ENCODE measurements around the gene CHMP4B. TPM values are rescaled to one million over a fixed set of nuclear protein-coding genes. Genes with fewer than 3 reads are reported as not detected.

The CHMP4B gene
- total RNA-seq, 2 experiments from 2014 or later = 105 to 108 TPM

DNA sequence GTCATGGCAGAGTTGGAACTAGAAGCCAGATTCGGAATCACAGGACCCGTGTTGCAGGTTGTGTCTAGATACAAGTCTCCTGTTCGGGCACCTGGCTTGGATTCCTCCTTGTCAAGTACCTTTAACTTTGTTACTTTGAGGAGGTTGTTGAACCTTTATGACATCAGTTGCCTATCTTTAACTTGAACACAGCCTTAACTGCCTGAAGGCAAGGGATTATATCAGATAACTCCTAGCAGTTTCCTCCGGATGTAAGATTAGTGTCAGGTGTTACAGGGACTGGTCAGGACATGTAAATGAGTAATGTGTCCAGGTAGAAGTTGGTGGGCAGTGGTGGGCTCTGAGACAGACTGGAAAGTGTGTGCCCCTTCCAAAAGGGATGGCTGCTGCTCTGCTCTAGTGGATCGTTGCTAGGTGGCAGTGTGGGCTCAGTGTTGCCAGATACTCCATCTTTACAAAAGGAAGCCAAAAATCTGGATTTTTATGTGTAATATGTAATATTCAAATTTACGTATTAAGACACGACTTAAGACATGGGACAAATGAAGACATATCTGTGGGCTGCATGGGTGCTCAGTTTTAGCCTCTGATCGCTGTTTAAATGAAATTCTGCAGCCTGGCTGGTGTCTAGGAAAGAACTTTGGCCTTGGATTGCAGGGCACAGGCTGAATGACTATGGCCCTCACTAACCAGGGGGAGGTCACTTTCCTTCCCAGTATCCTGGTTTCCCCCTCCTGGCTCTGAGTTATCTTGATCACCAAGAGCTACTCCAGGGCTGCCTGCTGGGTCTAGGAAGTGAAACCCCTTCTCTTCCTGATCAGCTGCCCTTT is 27.1 kb downstream of the CHMP4B start:
- H3K4me3 Mint-ChIP-seq = no peak overlapping the region
- POLR2A ChIA-PET = no interaction called here
- H3K4me1 Mint-ChIP-seq = peaks cover 72% of the 10 kb centered on the region
- H3K27ac Mint-ChIP-seq = peak overlapping the region; percentile 79
- H3K9me3 Mint-ChIP-seq = no peaks in the 10 kb centered on the region
- DNase-seq = no peak
- peaks cover 28% of the 10 kb centered on the region for H3K36me3 Mint-ChIP-seq (ENCODE audit: low read depth)
- H3K27me3 Mint-ChIP-seq = no peaks in the 10 kb centered on the region
- CTCF ChIA-PET = interaction anchor here (0.9 to 1.6 kb wide), 2 partner anchors 13 kb away, joined by 3 to 4 read pairs; no protein-coding TSS in a partner anchor

DNA sequence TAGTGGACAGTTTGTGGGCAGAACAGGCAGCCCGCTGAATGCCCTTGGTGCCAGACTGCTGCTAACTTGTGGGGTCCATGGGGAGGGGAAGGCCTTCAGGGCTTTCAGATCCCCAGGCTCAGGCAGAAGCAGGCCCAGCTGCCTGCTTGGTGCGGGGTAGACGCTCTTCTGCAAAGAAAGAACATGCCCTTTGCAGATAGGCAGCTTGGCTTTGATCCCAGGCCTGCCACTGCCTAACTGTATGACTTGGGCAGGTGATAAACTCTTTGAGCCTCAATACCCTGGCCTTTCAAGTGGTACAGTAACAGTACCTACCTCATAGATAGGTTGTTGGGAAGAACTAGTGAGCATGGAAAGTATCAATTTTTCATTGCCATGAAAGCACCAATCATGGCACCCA is 28.4 kb downstream of the CHMP4B start:
- no peaks in the 10 kb centered on the region for H3K9me3 Mint-ChIP-seq
- no peak for DNase-seq
- ChIA-PET POLR2A (no interaction called here), CTCF (interaction anchor here (0.5 to 1.6 kb wide), 3 partner anchors 12 to 357 kb away, joined by 3 to 7 read pairs (median 3); no protein-coding TSS in a partner anchor)
- no peaks in the 10 kb centered on the region for H3K27me3 Mint-ChIP-seq
- H3K4me3 Mint-ChIP-seq = no peak overlapping the region
- no peak overlapping the region for H3K27ac Mint-ChIP-seq
- peaks cover 80% of the 10 kb centered on the region for H3K4me1 Mint-ChIP-seq
- H3K36me3 Mint-ChIP-seq (ENCODE audit: low read depth) = peaks cover 21% of the 10 kb centered on the region

DNA sequence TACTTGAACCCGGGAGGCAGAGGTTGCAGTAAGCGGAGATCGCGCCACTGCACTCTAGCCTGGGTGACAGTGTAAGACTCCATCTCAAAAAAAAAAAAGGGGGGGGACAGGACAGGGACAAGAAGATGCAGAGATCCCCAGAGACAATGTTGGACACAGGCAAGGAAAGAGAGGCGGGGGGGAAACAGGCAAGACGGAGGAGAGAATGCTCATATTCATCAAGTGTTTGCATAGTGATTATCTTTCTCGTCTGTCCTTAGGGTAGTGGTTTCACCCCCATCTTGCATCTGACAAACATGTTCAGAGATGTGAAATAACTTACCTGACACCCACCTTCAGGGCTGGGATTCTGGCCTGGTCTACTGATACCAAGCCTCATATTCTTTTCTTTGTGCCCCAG is 29.0 kb downstream of the CHMP4B start:
- H3K36me3 Mint-ChIP-seq (ENCODE audit: low read depth) = peaks cover 19% of the 10 kb centered on the region
- no peak for DNase-seq
- ChIA-PET POLR2A (no interaction called here), CTCF (interaction anchor here (0.6 to 1.6 kb wide), 2 partner anchors 11 to 356 kb away, joined by 3 read pairs; no protein-coding TSS in a partner anchor)
- peaks cover 83% of the 10 kb centered on the region for H3K4me1 Mint-ChIP-seq
- H3K9me3 Mint-ChIP-seq = no peaks in the 10 kb centered on the region
- no peaks in the 10 kb centered on the region for H3K27me3 Mint-ChIP-seq
- no peak overlapping the region for H3K4me3 Mint-ChIP-seq
- H3K27ac Mint-ChIP-seq = no peak overlapping the region

DNA sequence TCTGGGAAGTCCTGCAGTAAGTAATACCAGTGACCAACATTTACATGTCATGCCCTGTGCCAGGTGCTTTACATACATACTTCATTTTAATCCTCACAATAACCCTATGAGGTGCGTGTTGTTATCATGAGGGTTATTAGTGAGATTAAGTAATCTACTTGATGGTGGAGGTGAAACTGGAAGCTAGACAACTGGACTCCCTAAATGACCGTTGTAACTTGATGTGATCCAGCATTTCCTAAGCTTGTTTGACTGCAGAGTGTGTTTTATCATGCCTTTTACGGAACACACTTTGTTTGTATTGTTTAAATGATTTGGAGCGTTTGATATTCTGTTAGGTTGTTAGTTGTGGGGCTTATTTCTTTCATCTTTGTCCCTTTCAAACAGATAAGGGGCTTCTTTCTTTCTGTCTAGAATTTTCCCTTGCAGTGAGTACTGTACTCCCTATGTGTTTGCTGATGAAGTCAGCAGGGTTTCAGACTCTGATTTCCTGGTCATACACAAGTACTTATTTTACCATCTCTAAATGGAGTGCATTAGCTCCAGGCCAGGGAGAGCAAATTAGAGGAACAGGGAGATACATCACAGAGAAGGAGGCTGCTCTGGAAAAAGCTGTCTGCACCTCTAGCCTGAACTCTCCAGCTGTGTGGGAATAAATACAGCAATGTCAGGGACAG is 29.7 kb downstream of the CHMP4B start:
- Mint-ChIP-seq H3K36me3 (ENCODE audit: low read depth) (peaks cover 15% of the 10 kb centered on the region), H3K9me3 (no peaks in the 10 kb centered on the region), H3K4me1 (peaks cover 90% of the 10 kb centered on the region), H3K4me3 (no peak overlapping the region), H3K27ac (no peak overlapping the region), H3K27me3 (no peaks in the 10 kb centered on the region)
- ChIA-PET POLR2A (no interaction called here), CTCF (no interaction called here)
- DNase-seq = no peak

DNA sequence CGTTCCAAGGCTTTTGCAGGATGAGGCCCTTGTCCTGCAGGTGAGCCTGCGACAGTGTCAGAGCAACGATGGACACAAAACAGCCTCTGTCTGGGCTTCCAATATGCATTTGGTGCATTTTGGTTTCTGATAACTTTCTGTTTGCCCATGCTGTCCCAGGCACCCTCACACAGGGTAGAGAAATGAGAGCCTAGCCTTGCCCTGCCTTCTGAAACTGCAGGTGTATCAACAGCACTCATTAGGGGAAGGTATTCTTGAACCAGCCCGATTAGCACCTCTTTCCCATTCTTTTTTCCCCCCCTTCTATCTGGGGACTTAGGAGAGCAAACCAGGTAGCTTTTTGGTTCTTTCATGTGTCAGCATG is 30.3 kb downstream of the CHMP4B start:
- CTCF ChIA-PET = no interaction called here
- peaks cover 90% of the 10 kb centered on the region for H3K4me1 Mint-ChIP-seq
- H3K36me3 Mint-ChIP-seq (ENCODE audit: low read depth) = peaks cover 16% of the 10 kb centered on the region
- DNase-seq = no peak
- H3K27ac Mint-ChIP-seq = peak overlapping the region; percentile 60
- POLR2A ChIA-PET = no interaction called here
- H3K4me3 Mint-ChIP-seq = no peak overlapping the region
- H3K9me3 Mint-ChIP-seq = no peaks in the 10 kb centered on the region
- H3K27me3 Mint-ChIP-seq = no peaks in the 10 kb centered on the region

DNA sequence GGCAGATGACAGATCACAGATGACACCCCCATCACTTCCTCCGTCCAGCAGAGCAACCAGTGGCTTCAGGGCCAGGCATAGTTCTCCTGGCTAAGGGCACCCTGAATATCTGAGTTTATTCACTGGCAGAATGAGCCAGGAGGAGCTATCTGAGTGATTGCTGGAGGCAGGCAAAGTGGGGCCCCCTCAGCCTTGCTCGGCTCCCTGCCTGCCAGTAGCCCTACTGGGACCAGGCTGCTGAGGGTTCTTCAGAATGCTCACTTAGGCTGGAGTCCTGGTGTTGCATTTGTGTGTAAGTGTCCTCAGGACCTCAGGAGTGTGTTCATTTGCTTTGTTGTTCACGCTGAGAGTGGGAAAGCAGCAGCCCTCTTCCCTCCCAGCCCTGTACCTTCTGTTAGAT is 31.2 kb downstream of the CHMP4B start:
- ChIA-PET CTCF (no interaction called here), POLR2A (no interaction called here)
- Mint-ChIP-seq H3K27ac (no peak overlapping the region), H3K27me3 (no peaks in the 10 kb centered on the region), H3K9me3 (no peaks in the 10 kb centered on the region), H3K4me3 (no peak overlapping the region), H3K4me1 (peaks cover 90% of the 10 kb centered on the region), H3K36me3 (ENCODE audit: low read depth) (peaks cover 23% of the 10 kb centered on the region)
- no peak for DNase-seq

DNA sequence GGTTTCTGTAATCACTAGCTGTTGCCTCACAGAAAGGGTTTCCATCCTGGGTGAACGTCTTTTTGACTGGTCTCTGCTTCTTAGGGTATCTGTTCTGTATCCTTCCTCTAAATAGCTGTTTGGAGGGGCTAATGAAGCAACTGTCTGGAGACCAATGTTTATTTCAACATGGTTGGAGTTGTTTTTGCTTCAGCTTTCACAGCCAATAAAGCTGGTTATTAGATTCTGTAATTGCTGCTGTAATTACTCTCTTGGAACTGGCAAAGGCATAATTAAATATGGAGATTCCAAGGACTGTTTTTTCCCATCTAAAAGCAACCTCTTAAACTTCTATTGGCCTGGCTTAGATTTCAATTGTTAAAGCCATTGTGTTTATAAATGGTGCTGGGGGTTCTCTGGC is 31.9 kb downstream of the CHMP4B start:
- Mint-ChIP-seq H3K4me3 (no peak overlapping the region), H3K27me3 (no peaks in the 10 kb centered on the region), H3K36me3 (ENCODE audit: low read depth) (peaks cover 24% of the 10 kb centered on the region), H3K4me1 (peaks cover 88% of the 10 kb centered on the region), H3K27ac (no peak overlapping the region), H3K9me3 (no peaks in the 10 kb centered on the region)
- DNase-seq = no peak
- CTCF ChIA-PET = interaction anchor here (1.1 to 1.2 kb wide), 2 partner anchors 9 to 27 kb away, joined by 3 read pairs; no protein-coding TSS in a partner anchor
- POLR2A ChIA-PET = no interaction called here

DNA sequence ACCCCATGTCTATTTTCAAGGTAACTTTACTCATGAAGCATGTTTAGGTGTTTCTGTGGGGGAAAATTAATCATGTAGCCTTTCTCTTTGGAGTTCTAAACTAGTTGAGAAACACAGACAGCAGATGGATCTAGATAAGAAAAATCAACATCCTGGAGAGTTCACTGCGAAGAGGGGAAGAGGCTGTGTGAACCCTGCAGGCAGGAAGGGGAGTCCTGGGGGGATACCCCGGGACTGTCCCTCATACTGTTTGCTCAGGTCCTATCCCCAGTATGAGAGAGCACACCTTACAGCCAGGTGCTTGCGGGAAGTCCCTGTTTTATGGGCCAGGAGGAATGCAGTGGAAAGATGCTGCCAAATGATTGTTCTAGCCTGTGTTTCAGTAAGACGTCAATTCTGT is 32.7 kb downstream of the CHMP4B start:
- Mint-ChIP-seq H3K9me3 (no peaks in the 10 kb centered on the region), H3K4me1 (peaks cover 88% of the 10 kb centered on the region), H3K27me3 (no peaks in the 10 kb centered on the region), H3K4me3 (no peak overlapping the region), H3K27ac (peak overlapping the region; percentile 51), H3K36me3 (ENCODE audit: low read depth) (peaks cover 30% of the 10 kb centered on the region)
- ChIA-PET POLR2A (no interaction called here), CTCF (interaction anchor here (0.6 to 1.2 kb wide), 3 partner anchors 10 to 34 kb away, joined by 3 read pairs; no protein-coding TSS in a partner anchor)
- peak; percentile 29 for DNase-seq

DNA sequence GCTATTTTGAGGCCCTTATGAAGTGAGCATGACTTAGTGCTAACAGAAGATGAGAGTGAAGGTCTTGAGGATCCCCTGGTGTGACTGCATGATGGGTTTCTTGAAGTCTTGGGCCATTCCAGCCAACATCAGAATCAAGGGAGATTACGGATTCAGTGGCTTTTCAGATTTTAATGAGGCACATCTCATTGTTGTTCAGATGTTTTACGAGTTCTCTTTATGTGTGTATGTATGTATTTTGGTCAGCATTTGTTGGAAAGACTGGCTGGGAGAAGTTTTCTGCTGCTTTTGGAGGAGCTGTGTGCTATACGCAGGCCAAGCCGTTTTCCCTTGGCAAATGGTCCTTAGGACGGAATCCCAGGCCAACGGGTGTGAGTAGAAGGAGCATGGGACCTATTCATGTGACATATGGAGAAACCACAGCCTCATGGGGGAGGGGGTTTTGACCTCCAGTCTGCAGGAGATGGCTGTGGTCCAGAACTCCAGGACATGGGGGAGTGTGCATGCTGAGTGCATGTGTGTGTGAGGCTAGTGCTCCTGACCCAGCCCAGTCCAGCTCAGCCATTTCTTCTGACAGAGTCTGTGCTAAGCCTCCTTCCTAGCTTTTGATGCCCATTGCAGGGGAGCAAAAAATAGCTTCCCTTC is 35.3 kb downstream of the CHMP4B start:
- Mint-ChIP-seq H3K27me3 (no peaks in the 10 kb centered on the region), H3K9me3 (no peaks in the 10 kb centered on the region), H3K4me1 (peaks cover 93% of the 10 kb centered on the region), H3K36me3 (ENCODE audit: low read depth) (peaks cover 52% of the 10 kb centered on the region), H3K27ac (no peak overlapping the region), H3K4me3 (no peak overlapping the region)
- CTCF ChIA-PET = no interaction called here
- POLR2A ChIA-PET = no interaction called here
- DNase-seq = no peak

DNA sequence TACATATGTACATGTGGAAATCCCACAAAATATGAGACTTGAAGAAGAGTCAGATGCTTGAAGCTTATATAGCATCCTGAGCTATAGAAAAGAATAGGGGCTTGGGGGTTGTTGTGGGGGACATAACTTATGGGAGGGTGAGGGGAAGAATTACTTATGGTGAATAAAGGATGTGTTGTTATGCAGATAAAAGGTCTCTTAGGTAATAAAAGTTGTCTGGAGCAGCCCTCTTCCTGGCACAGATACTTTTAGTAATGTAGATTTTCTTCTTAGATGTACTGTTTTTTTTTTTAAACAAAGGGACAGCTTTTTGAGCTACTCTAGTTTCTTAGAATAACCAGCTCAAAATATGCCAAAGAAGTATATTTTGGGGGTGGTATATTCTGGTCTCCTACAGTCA is 35.9 kb downstream of the CHMP4B start:
- Mint-ChIP-seq H3K4me3 (no peak overlapping the region), H3K27ac (peak overlapping the region; percentile 37), H3K36me3 (ENCODE audit: low read depth) (peaks cover 55% of the 10 kb centered on the region), H3K4me1 (peaks cover 93% of the 10 kb centered on the region), H3K27me3 (no peaks in the 10 kb centered on the region), H3K9me3 (no peaks in the 10 kb centered on the region)
- DNase-seq = no peak
- POLR2A ChIA-PET = no interaction called here
- CTCF ChIA-PET = no interaction called here

DNA sequence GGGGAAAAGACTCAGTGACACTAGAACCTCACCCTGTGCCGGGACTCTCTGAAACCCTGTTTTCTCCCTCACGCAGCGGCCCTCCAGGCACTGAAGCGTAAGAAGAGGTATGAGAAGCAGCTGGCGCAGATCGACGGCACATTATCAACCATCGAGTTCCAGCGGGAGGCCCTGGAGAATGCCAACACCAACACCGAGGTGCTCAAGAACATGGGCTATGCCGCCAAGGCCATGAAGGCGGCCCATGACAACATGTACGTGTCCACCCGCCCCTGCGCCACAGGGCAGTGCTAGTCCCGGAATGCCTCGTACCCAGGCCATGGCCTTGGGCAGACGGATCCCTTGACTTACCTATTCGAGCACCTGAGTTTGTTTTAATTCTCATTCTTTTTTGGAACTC is 37.2 kb downstream of the CHMP4B start:
- no peaks in the 10 kb centered on the region for H3K27me3 Mint-ChIP-seq
- POLR2A ChIA-PET = no interaction called here
- DNase-seq = no peak
- peaks cover 93% of the 10 kb centered on the region for H3K4me1 Mint-ChIP-seq
- H3K9me3 Mint-ChIP-seq = no peaks in the 10 kb centered on the region
- CTCF ChIA-PET = interaction anchor here (0.9 to 1.3 kb wide), 2 partner anchors 13 to 38 kb away, joined by 4 read pairs; partner anchors contain the start of gene CHMP4B
- H3K4me3 Mint-ChIP-seq = no peak overlapping the region
- H3K36me3 Mint-ChIP-seq (ENCODE audit: low read depth) = peaks cover 65% of the 10 kb centered on the region
- H3K27ac Mint-ChIP-seq = no peak overlapping the region

DNA sequence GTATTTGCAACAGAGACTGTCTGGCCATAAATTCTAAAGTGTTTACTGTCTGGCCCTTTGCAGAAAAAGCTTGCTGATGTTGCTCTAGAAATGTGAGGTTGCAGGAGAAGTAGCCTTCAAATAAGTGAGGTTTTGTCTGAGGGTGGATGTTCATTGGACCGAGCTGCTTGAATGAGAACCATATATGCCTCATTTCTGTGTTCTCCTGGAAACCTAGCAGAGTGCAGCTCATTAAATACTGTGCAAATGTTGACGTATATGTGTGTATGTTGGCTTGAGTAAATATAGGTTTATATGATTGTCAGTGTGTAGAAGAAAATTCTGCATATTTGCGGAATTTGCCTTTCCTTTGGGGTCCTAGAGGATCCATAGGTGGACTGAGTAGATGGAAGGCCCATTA is 39.0 kb downstream of the CHMP4B start:
- H3K36me3 Mint-ChIP-seq (ENCODE audit: low read depth) = peaks cover 80% of the 10 kb centered on the region
- ChIA-PET CTCF (interaction anchor here (0.6 to 0.9 kb wide), 3 partner anchors 8 to 344 kb away, joined by 3 to 4 read pairs (median 3); no protein-coding TSS in a partner anchor), POLR2A (no interaction called here)
- no peaks in the 10 kb centered on the region for H3K27me3 Mint-ChIP-seq
- H3K4me1 Mint-ChIP-seq = peaks cover 96% of the 10 kb centered on the region
- H3K27ac Mint-ChIP-seq = no peak overlapping the region
- no peaks in the 10 kb centered on the region for H3K9me3 Mint-ChIP-seq
- H3K4me3 Mint-ChIP-seq = no peak overlapping the region
- DNase-seq = no peak
